Measurements from ENCODE around the gene ACSL5. TPM values are rescaled to one million over a fixed set of nuclear protein-coding genes. Genes with fewer than 3 reads are reported as not detected.

ACSL5 gene
- total and polyA plus RNA-seq, 10 of the 15 experiments (the other 5 are each of a cell fraction or from before 2014, with no cell fraction given): 22.3 to 57.0 (median 46.4) TPM

GRCh38 chr10:112394475-112394875 is 20.6 kb downstream of the ACSL5 start:
- ChIA-PET POLR2A (no interaction called here), CTCF (interaction anchor here (0.6 to 0.9 kb wide), 2 partner anchors 31 to 41 kb away, joined by 3 read pairs; no protein-coding TSS in a partner anchor), SMC1A (ENCODE audit: uncharacterized antibody, unreplicated experiment) (interaction anchor here (0.8 to 1.0 kb wide), 3 partner anchors 11 to 26 kb away, joined by 3 read pairs; partner anchors contain the start of gene ACSL5), RAD21 (ENCODE audit: unreplicated experiment) (no interaction called here)
- Histone ChIP-seq H3K9me3 (replicated peaks; ENCODE audit: control insufficient read depth, insufficient read depth, low read length) (no peaks in the 10 kb centered on the region), H3K36me3 (ENCODE audit: control insufficient read depth in 2 of 2, insufficient read depth in 2 of 2, low read length in 1 of 2) (peaks cover 3 to 13% of the 10 kb centered on the region in 2 experiments), H3K4me2 (ENCODE audit: control insufficient read depth, insufficient read depth) (no peak overlapping the region), H2AFZ (ENCODE audit: control insufficient read depth, low read depth, low read length) (no peak overlapping the region), H3K27me3 (replicated peaks in 1 of 2; ENCODE audit: control insufficient read depth in 2 of 2, insufficient read depth in 2 of 2, low read length in 1 of 2) (no peaks in the 10 kb centered on the region), H3K79me2 (ENCODE audit: control insufficient read depth, insufficient read depth, low read length) (peaks cover 8% of the 10 kb centered on the region), H3K27ac (ENCODE audit: control insufficient read depth, insufficient read depth) (no peak overlapping the region), H3K9ac (ENCODE audit: control insufficient read depth, insufficient read depth, low read length) (no peak overlapping the region), H4K20me1 (ENCODE audit: control insufficient read depth, insufficient read depth) (no peaks in the 10 kb centered on the region), H3K4me3 (no peak overlapping the region), H3K4me1 (ENCODE audit: control insufficient read depth, insufficient read depth, low read length) (peaks cover 6% of the 10 kb centered on the region)
- FAIRE-seq: no peak
- BruUV-seq (replicated peaks): no TSS peak
- TF ChIP-seq SMAD5 (IDR thresholded peaks at IDR 0.05; ENCODE audit: low read depth): no peak
- TF ChIP-seq, protein P1, sequence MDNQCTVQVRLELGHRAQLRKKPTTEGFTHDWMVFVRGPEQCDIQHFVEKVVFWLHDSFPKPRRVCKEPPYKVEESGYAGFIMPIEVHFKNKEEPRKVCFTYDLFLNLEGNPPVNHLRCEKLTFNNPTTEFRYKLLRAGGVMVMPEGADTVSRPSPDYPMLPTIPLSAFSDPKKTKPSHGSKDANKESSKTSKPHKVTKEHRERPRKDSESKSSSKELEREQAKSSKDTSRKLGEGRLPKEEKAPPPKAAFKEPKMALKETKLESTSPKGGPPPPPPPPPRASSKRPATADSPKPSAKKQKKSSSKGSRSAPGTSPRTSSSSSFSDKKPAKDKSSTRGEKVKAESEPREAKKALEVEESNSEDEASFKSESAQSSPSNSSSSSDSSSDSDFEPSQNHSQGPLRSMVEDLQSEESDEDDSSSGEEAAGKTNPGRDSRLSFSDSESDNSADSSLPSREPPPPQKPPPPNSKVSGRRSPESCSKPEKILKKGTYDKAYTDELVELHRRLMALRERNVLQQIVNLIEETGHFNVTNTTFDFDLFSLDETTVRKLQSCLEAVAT (IDR thresholded peaks at IDR 0.05): peak; percentile 29; the same call in 1 of the 2 replicates
- TF ChIP-seq KLF5 (IDR thresholded peaks at IDR 0.05; ENCODE audit: partially characterized antibody): no peak
- intact Hi-C loops (cut with micrococcal nuclease; ENCODE audit: unreplicated experiment) (no loop called here), in situ Hi-C loops (cut with MboI) (no loop called here)
- ATAC-seq: peak; percentile 52
- DNase-seq (ENCODE audit: low read depth, low spot score): no peak
- WGBS (ENCODE audit: insufficient coverage, insufficient replicate concordance, low lambda C conversion rate, missing lambda C conversion rate): 99% methylated on average over 5 of the region's 5 CpGs

GRCh38 chr10:112395809-112396530 is 22.1 kb downstream of the ACSL5 start:
- in situ Hi-C loops (cut with MboI) (no loop called here), intact Hi-C loops (cut with micrococcal nuclease; ENCODE audit: unreplicated experiment) (no loop called here)
- 83% methylated on average over 5 of the region's 5 CpGs for WGBS (ENCODE audit: insufficient coverage, insufficient replicate concordance, low lambda C conversion rate, missing lambda C conversion rate)
- Histone ChIP-seq H3K27me3 (replicated peaks in 1 of 2; ENCODE audit: control insufficient read depth in 2 of 2, insufficient read depth in 2 of 2, low read length in 1 of 2) (no peaks in the 10 kb centered on the region), H3K36me3 (ENCODE audit: control insufficient read depth in 2 of 2, insufficient read depth in 2 of 2, low read length in 1 of 2) (peaks cover 3 to 13% of the 10 kb centered on the region in 2 experiments), H3K4me1 (ENCODE audit: control insufficient read depth, insufficient read depth, low read length) (no peaks in the 10 kb centered on the region), H2AFZ (ENCODE audit: control insufficient read depth, low read depth, low read length) (no peak overlapping the region), H3K9ac (ENCODE audit: control insufficient read depth, insufficient read depth, low read length) (no peak overlapping the region), H3K27ac (ENCODE audit: control insufficient read depth, insufficient read depth) (no peak overlapping the region), H4K20me1 (ENCODE audit: control insufficient read depth, insufficient read depth) (no peaks in the 10 kb centered on the region), H3K79me2 (ENCODE audit: control insufficient read depth, insufficient read depth, low read length) (no peaks in the 10 kb centered on the region; the same call in 1 of the 2 replicates), H3K4me3 (no peak overlapping the region), H3K4me2 (ENCODE audit: control insufficient read depth, insufficient read depth) (no peak overlapping the region), H3K9me3 (replicated peaks; ENCODE audit: control insufficient read depth, insufficient read depth, low read length) (no peaks in the 10 kb centered on the region)
- FAIRE-seq (no peak), DNase-seq (ENCODE audit: low read depth, low spot score) (no peak), ATAC-seq (no peak)
- no TSS peak for BruUV-seq (replicated peaks)
- ChIA-PET POLR2A (no interaction called here), SMC1A (ENCODE audit: uncharacterized antibody, unreplicated experiment) (interaction anchor here (1.1 to 1.3 kb wide), 2 partner anchors 9 to 81 kb away, joined by 3 to 5 read pairs; no protein-coding TSS in a partner anchor), RAD21 (ENCODE audit: unreplicated experiment) (no interaction called here), CTCF (interaction anchor here (0.8 to 1.4 kb wide), 2 partner anchors 21 to 47 kb away, joined by 3 to 4 read pairs; no protein-coding TSS in a partner anchor)
- no peak for TF ChIP-seq MXI1 (IDR thresholded peaks at IDR 0.05; ENCODE audit: low read depth, low read length)
- TF ChIP-seq LARP7 (IDR thresholded peaks at IDR 0.05): no peak
- TF ChIP-seq ESRRA (IDR thresholded peaks at IDR 0.05; ENCODE audit: low read length): no peak
- no peak for TF ChIP-seq WRNIP1 (IDR thresholded peaks at IDR 0.05; ENCODE audit: borderline replicate concordance, low read depth, low read length)
- no peak for TF ChIP-seq EGR1 (IDR thresholded peaks at IDR 0.05; ENCODE audit: borderline replicate concordance in 1 of 2, low read depth in 2 of 2, low read length in 2 of 2)

Data from GM12878 (cell line).